Nephron progenitor cell (in vitro differentiated cells): Measurements from ENCODE around the gene RHOXF2B.
"Not testable (repeated sequence)": the region's sequence is repeated elsewhere in the genome, so short reads cannot be mapped to it uniquely, and the experiment has no call there.

Source experiments
- DNase-seq: peaks from one replicate; pipeline ENCODE4 v3.0.0; 2021
- H3K27ac Mint-ChIP-seq: 2 replicates; pipeline ENCODE4 v1.8.0; 2021; ENCODE audit warnings: mild to moderate bottlenecking, moderate library complexity, mixed read lengths
- H3K27me3 Mint-ChIP-seq: 2 replicates; pipeline ENCODE4 v1.8.0; 2021; ENCODE audit warnings: mild to moderate bottlenecking, low read depth, mixed read lengths; ENCODE audit not compliant: poor library complexity
- H3K36me3 Mint-ChIP-seq: 2 replicates; pipeline ENCODE4 v1.8.0; 2021; ENCODE audit warnings: low read depth, mixed read lengths
- H3K4me1 Mint-ChIP-seq: 2 replicates; pipeline ENCODE4 v1.8.0; 2021; ENCODE audit warnings: mixed read lengths
- H3K4me3 Mint-ChIP-seq: 2 replicates; pipeline ENCODE4 v1.8.0; 2021; ENCODE audit warnings: mild to moderate bottlenecking, moderate library complexity, mixed read lengths
- H3K9me3 Mint-ChIP-seq: 2 replicates; pipeline ENCODE4 v1.8.0; 2021; ENCODE audit warnings: mild to moderate bottlenecking, moderate library complexity, mixed read lengths
- TF ChIP-seq, protein P1 (sequence below): fragments of 200-600 bp; sonication (generic); IDR thresholded peaks from 2 replicates; pipeline ENCODE4 v1.5.0; 2021; ENCODE audit warnings: antibody characterized with exemption

RHOXF2B gene

DNA sequence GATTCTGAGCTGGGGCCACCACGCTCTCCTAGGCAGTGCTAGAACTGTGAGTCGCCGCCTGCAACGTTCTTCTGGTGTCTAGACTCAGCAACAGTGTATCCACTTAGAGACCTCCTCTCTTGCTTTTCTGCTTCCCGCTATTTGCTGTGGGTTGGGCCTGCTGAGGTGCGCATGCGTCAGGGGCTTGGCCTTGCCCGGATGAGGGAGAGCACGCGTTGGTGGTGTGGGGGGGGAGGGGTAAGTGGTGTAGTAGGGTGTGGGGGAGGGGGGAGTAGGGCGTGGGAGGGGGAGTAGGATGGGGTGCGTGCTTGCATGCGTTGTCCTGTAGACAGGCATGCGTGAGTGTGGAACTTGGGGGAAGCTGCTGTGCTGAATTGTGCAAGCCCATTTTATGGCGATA is at the start of gene RHOXF2B:
Gene RHOXF2B, minus strand, starts transcription at position 101 of the 400 bp plus-strand sequence. CDS start 138 bp downstream, outside the sequence.
- H3K9me3 Mint-ChIP-seq, H3K27ac Mint-ChIP-seq, H3K27me3 Mint-ChIP-seq, H3K36me3 Mint-ChIP-seq, H3K4me3 Mint-ChIP-seq, DNase-seq, H3K4me1 Mint-ChIP-seq: not testable (repeated sequence)

- Mint-ChIP-seq H3K27me3 (no peaks in the 10 kb centered on the region), H3K36me3 (peaks cover 6% of the 10 kb centered on the region), H3K4me1 (no peaks in the 10 kb centered on the region), H3K27ac (no peak overlapping the region), H3K9me3 (peaks cover 39% of the 10 kb centered on the region), H3K4me3 (no peak overlapping the region)
- TF ChIP-seq, protein P1, sequence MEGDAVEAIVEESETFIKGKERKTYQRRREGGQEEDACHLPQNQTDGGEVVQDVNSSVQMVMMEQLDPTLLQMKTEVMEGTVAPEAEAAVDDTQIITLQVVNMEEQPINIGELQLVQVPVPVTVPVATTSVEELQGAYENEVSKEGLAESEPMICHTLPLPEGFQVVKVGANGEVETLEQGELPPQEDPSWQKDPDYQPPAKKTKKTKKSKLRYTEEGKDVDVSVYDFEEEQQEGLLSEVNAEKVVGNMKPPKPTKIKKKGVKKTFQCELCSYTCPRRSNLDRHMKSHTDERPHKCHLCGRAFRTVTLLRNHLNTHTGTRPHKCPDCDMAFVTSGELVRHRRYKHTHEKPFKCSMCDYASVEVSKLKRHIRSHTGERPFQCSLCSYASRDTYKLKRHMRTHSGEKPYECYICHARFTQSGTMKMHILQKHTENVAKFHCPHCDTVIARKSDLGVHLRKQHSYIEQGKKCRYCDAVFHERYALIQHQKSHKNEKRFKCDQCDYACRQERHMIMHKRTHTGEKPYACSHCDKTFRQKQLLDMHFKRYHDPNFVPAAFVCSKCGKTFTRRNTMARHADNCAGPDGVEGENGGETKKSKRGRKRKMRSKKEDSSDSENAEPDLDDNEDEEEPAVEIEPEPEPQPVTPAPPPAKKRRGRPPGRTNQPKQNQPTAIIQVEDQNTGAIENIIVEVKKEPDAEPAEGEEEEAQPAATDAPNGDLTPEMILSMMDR, result no peak
- no peak for DNase-seq
Observed at GRCh38 chrX:120125444-120125843, 48.0 kb upstream of the RHOXF2B start.

- no peaks in the 10 kb centered on the region for H3K4me1 Mint-ChIP-seq
- TF ChIP-seq, protein P1, result no peak
- no peak overlapping the region for H3K27ac Mint-ChIP-seq
- no peaks in the 10 kb centered on the region for H3K27me3 Mint-ChIP-seq
- peaks cover 35% of the 10 kb centered on the region for H3K9me3 Mint-ChIP-seq
- H3K36me3 Mint-ChIP-seq, result no peaks in the 10 kb centered on the region
- H3K4me3 Mint-ChIP-seq, result no peak overlapping the region
- DNase-seq, result no peak
Observed at GRCh38 chrX:120120223-120120622, 42.7 kb upstream of the RHOXF2B start.

GRCh38 chrX:120115438-120115963 is 38.0 kb upstream of the RHOXF2B start, which contains the start of gene RHOXF1:
RHOXF1 (minus strand) TSS chrX:120115913; CDS start chrX:120115862, 51 bp downstream.
- H3K4me1 Mint-ChIP-seq, result no peaks in the 10 kb centered on the region
- H3K27ac Mint-ChIP-seq, result no peak within 1 kb of the TSS
- no peak for DNase-seq
- H3K27me3 Mint-ChIP-seq, result no peaks in the 10 kb centered on the region
- TF ChIP-seq, protein P1, result no peak
- no peak within 1 kb of the TSS for H3K4me3 Mint-ChIP-seq
- no peaks in the 10 kb centered on the region for H3K36me3 Mint-ChIP-seq
- peaks cover 40% of the 10 kb centered on the region for H3K9me3 Mint-ChIP-seq

DNA sequence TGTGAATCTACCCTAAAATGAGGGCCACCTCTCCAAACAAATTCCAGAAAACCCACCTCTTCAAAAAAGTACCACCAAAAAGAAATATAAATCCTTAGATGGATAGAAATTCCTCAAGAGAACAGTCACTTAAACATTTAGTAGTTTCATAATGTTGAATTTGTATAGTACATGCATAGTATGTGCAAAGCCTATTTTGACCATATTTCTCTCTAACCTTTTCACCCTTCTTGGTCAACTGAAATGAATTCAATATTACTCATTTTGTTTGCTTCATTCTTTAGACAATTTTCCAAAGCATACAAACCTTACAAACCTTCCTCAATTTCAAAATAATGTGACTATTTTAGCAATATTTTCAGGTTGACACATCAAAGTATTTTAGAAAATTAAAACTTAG is 34.1 kb upstream of the RHOXF2B start:
- Mint-ChIP-seq H3K27ac (no peak overlapping the region), H3K9me3 (peaks cover 28% of the 10 kb centered on the region), H3K4me3 (no peak overlapping the region), H3K27me3 (peaks cover 6% of the 10 kb centered on the region), H3K36me3 (peaks cover 5% of the 10 kb centered on the region), H3K4me1 (no peaks in the 10 kb centered on the region)
- DNase-seq, result no peak
- TF ChIP-seq, protein P1, result no peak

GRCh38 chrX:120109378-120109777 is 31.9 kb upstream of the RHOXF2B start:
- TF ChIP-seq, protein P1, result no peak
- Mint-ChIP-seq H3K9me3 (peaks cover 41% of the 10 kb centered on the region), H3K27me3 (peaks cover 6% of the 10 kb centered on the region), H3K27ac (no peak overlapping the region), H3K4me3 (no peak overlapping the region), H3K36me3 (peaks cover 5% of the 10 kb centered on the region), H3K4me1 (no peaks in the 10 kb centered on the region)
- no peak for DNase-seq

DNA sequence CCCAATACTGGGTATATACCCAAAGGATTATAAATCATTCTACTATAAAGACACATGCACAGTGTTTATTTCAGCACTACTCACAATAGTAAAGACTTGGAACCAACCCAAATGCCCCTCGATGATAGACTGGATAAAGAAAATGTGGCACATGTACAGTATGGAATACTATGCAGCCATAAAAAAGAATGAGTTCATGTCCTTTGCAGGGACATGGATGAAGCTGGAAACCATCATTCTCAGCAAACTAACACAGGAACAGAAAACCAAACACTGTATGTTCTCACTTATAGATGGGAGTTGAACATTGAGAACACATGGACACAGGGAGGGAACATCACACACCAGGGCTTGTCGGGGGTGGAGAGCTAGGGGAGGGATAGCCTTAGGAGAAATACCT is 27.2 kb upstream of the RHOXF2B start:
- not testable (repeated sequence) for H3K36me3 Mint-ChIP-seq, DNase-seq, H3K27ac Mint-ChIP-seq, H3K4me1 Mint-ChIP-seq, H3K4me3 Mint-ChIP-seq, H3K27me3 Mint-ChIP-seq
- peaks cover 80% of the 10 kb centered on the region for H3K9me3 Mint-ChIP-seq

DNA sequence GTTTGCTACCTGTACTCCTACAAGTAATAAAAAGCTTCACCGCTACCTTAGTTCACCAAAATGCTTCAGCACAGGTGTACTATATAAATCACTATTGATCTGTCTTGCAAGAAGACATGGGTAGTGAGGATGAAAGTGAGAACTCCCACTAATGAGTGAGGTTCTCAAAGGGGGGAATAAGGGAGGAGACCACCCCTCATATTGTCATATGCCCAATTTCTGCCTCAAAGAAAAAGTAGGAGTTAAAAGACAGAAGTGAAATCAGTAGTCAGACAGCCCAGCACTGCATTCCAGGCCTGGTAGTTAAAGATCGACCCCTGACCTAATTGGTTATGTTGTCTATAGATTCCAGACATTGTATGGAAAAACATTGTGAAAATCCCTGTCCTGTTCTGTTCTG is 23.6 kb upstream of the RHOXF2B start:
- not testable (repeated sequence) for H3K27ac Mint-ChIP-seq, H3K4me3 Mint-ChIP-seq, H3K4me1 Mint-ChIP-seq, DNase-seq, H3K27me3 Mint-ChIP-seq, H3K36me3 Mint-ChIP-seq
- peaks cover 83% of the 10 kb centered on the region for H3K9me3 Mint-ChIP-seq
